B cell (primary cell): ENCODE measurements around the gene SSPN. TPM values are rescaled to one million over a fixed set of nuclear protein-coding genes. Genes with fewer than 3 reads are reported as not detected.

Experiments
- ATAC-seq: fragments of 200-7000 bp; cut with Tn5 transposase; one replicate; pipeline ENCODE4 v1.10.0; 2021; ENCODE audit warnings: low read depth, mild to moderate bottlenecking, moderate number of reproducible peaks, moderate library complexity
- CTCF ChIA-PET: fragments of 350-600 bp; sonication (Branson Sonifier 250); formaldehyde crosslinking; loops from one replicate; lab custom pipeline; 2021; ENCODE audit warnings: antibody characterized with exemption, inconsistent platforms; lab: Charles Lee
- POLR2A ChIA-PET: fragments of 350-600 bp; sonication (Branson Sonifier 250); formaldehyde crosslinking; loops from one replicate; lab custom pipeline; 2021; ENCODE audit warnings: antibody characterized with exemption; lab: Charles Lee
- DNase-seq: peaks from one replicate; pipeline ENCODE4 v3.0.0; 2013
- H2AFZ ChIP-seq: 2 replicates; pipeline ENCODE4 v1.6.1; 2012; ENCODE audit warnings: mild to moderate bottlenecking, low read depth, low read length; ENCODE audit not compliant: insufficient read depth, poor library complexity, severe bottlenecking
- H3K27ac ChIP-seq, 2 donors: 1 replicate in 1 of 2; 2 replicates in 1 of 2; pipeline ENCODE4 v1.5.1; 2012 to 2013; ENCODE audit warnings: low read length in 2 of 2, mild to moderate bottlenecking in 2 of 2, moderate library complexity in 1 of 2
- H3K27me3 ChIP-seq, 4 experiments: fragments of 200-600 bp in 1 of 4; sonication (generic) in 1 of 4; replicated peaks in 1 of 4; 1 replicate in 2 of 4; 2 replicates in 2 of 4; pipeline versions ENCODE4 v1.6.1 to v1.7.0; 2013 to 2016; ENCODE audit warnings: low read length in 3 of 4, mild to moderate bottlenecking in 2 of 4, mixed read lengths in 1 of 4, moderate library complexity in 1 of 4; ENCODE audit not compliant: insufficient read depth in 4 of 4, control insufficient read depth in 3 of 4; ENCODE audit errors: control extremely low read depth in 1 of 4
- H3K36me3 ChIP-seq, 2 experiments: replicated peaks in 1 of 2; 1 replicate in 1 of 2; 2 replicates in 1 of 2; pipeline versions ENCODE4 v1.6.1 to v1.7.1; 2013; ENCODE audit warnings: low read length in 1 of 2; ENCODE audit not compliant: insufficient read depth in 2 of 2, control insufficient read depth in 1 of 2; ENCODE audit errors: control extremely low read depth in 1 of 2, extremely low read depth in 1 of 2
- H3K4me1 ChIP-seq, 2 donors: fragments of 200-600 bp in 1 of 2; sonication (generic) in 1 of 2; 1 replicate in 1 of 2; 2 replicates in 1 of 2; pipeline versions ENCODE4 v1.5.1 to v1.6.1; 2013 to 2017; ENCODE audit warnings: low read length in 2 of 2; ENCODE audit not compliant: control insufficient read depth in 2 of 2, insufficient read depth in 2 of 2
- H3K4me2 ChIP-seq: replicated peaks from 2 replicates; pipeline ENCODE3; 2012; ENCODE audit warnings: mild to moderate bottlenecking, low read depth, low read length; ENCODE audit not compliant: poor library complexity, severe bottlenecking
- H3K4me3 ChIP-seq, 5 experiments: fragments of 200-600 bp in 1 of 5; sonication (generic) in 1 of 5; 1 replicate in 3 of 5; 2 replicates in 2 of 5; pipeline versions ENCODE4 v1.5.1 to v1.7.0; 2011 to 2016; ENCODE audit warnings: low read length in 4 of 5, mild to moderate bottlenecking in 4 of 5, low read depth in 2 of 5, control low read depth in 1 of 5, moderate library complexity in 1 of 5; ENCODE audit not compliant: insufficient read depth in 1 of 5; ENCODE audit errors: control extremely low read depth in 1 of 5, extremely low read depth in 1 of 5
- H3K79me2 ChIP-seq: fragments of 200-600 bp; sonication (generic); one replicate; pipeline ENCODE4 v1.6.0; 2016; ENCODE audit warnings: low read length; ENCODE audit not compliant: control insufficient read depth, insufficient read depth
- H3K9ac ChIP-seq: fragments of 200-600 bp; sonication (generic); 2 replicates; pipeline ENCODE4 v1.6.1; 2017; ENCODE audit warnings: mild to moderate bottlenecking, low read length, moderate library complexity
- H3K9me3 ChIP-seq, 3 donors: one replicate each; pipeline versions ENCODE4 v1.6.1 to v1.7.1; 2013; ENCODE audit warnings: low read length in 2 of 3; ENCODE audit not compliant: control insufficient read depth in 2 of 3, insufficient read depth in 1 of 3; ENCODE audit errors: control extremely low read depth in 1 of 3
- H4K20me1 ChIP-seq: 2 replicates; pipeline ENCODE4 v1.6.0; 2012; ENCODE audit warnings: mild to moderate bottlenecking, low read length; ENCODE audit not compliant: insufficient read depth, control insufficient read depth, poor library complexity, severe bottlenecking
- H3K27ac Mint-ChIP-seq: one replicate; pipeline ENCODE4 v1.8.0; 2021; ENCODE audit warnings: mixed read lengths
- H3K27me3 Mint-ChIP-seq: one replicate; pipeline ENCODE4 v1.8.0; 2021; ENCODE audit warnings: mixed read lengths
- H3K4me1 Mint-ChIP-seq: one replicate; pipeline ENCODE4 v1.8.0; 2021; ENCODE audit warnings: mixed read lengths
- H3K4me3 Mint-ChIP-seq: one replicate; pipeline ENCODE4 v1.8.0; 2021; ENCODE audit warnings: mixed read lengths
- H3K9me3 Mint-ChIP-seq: one replicate; pipeline ENCODE4 v1.8.0; 2022; ENCODE audit warnings: mixed read lengths; ENCODE audit not compliant: insufficient read depth
- EZH2 ChIP-seq: IDR thresholded peaks from 2 replicates; pipeline ENCODE4 v1.6.1; 2012; ENCODE audit warnings: borderline replicate concordance, low read depth, mild to moderate bottlenecking, moderate library complexity, low read length; ENCODE audit not compliant: insufficient read depth, poor library complexity, severe bottlenecking
- WGBS: methylation state at CpG from one replicate; pipeline ENCODE4 v1.1.5; 2013; ENCODE audit warnings: missing lambda C conversion rate; ENCODE audit not compliant: insufficient coverage; 5-methylcytosine and 5-hydroxymethylcytosine counted together
- intact Hi-C: fragments of 100-400 bp; cut with micrococcal nuclease; formaldehyde crosslinking; loops from one replicate; pipeline ENCODE4 v1.10.0; 2022
- polyA plus RNA-seq: library from polyadenylated mRNA; depleted of rRNA; stranded (reverse); fragments of >200 nt; gene quantifications from 2 replicates; pipeline ENCODE4 v1.2.3, GENCODE V29; 2012
- total RNA-seq, 2 donors: library from RNA; stranded (reverse); fragments of 120-200 nt in 1 of 2; gene quantifications; 1 replicate in 1 of 2; 2 replicates in 1 of 2; pipeline versions ENCODE4 v1.2.3 to v1.2.4, GENCODE V29; 2013 to 2022
- TF ChIP-seq, protein P1 (sequence below): fragments of 200-600 bp; IDR thresholded peaks from one replicate; pipeline ENCODE4 v1.8.0; 2022; ENCODE audit warnings: antibody characterized with exemption, mild to moderate bottlenecking

SSPN gene
- total and polyA plus RNA-seq, 2 donors (not counting 1 experiment from before 2014, with no cell fraction given), result 18.3 to 19.6 TPM

DNA sequence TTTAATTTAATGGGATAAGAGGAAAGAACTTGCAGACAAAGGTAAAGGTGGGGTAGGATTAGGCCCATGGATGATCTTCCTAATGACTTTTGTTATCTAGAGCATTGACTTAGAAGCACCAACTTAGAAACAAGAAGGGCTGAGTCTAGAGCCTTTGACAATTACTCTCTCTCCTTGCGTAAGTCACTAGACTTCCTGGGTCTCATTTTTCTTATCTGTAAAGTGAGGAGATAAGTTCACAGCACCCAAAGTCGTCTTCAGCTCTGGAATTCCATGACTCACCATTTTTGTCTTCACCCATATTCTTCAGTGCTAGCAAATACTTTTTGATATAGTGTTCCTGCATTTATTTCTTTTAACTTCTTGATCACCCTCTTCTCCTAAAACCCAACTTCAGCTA, 75.7 kb downstream of the SSPN start:
- TF ChIP-seq EZH2, result no peak
- TF ChIP-seq, protein P1, sequence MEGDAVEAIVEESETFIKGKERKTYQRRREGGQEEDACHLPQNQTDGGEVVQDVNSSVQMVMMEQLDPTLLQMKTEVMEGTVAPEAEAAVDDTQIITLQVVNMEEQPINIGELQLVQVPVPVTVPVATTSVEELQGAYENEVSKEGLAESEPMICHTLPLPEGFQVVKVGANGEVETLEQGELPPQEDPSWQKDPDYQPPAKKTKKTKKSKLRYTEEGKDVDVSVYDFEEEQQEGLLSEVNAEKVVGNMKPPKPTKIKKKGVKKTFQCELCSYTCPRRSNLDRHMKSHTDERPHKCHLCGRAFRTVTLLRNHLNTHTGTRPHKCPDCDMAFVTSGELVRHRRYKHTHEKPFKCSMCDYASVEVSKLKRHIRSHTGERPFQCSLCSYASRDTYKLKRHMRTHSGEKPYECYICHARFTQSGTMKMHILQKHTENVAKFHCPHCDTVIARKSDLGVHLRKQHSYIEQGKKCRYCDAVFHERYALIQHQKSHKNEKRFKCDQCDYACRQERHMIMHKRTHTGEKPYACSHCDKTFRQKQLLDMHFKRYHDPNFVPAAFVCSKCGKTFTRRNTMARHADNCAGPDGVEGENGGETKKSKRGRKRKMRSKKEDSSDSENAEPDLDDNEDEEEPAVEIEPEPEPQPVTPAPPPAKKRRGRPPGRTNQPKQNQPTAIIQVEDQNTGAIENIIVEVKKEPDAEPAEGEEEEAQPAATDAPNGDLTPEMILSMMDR, result no peak
- no peaks in the 10 kb centered on the region for H4K20me1 ChIP-seq
- no peaks in the 10 kb centered on the region for H3K36me3 ChIP-seq
- no peaks in the 10 kb centered on the region for H3K79me2 ChIP-seq
- H3K9ac ChIP-seq, result no peak overlapping the region
- Mint-ChIP-seq H3K4me3 (no peak overlapping the region), H3K27me3 (no peaks in the 10 kb centered on the region), H3K9me3 (no peaks in the 10 kb centered on the region), H3K4me1 (peaks cover 28% of the 10 kb centered on the region), H3K27ac (no peak overlapping the region)
- intact Hi-C loops, result no loop called here
- DNase-seq (no peak), ATAC-seq (no peak)
- no CpG with 5 or more reads among the region's 2 CpGs for WGBS
- no peaks in the 10 kb centered on the region for H3K9me3 ChIP-seq
- H2AFZ ChIP-seq, result no peak overlapping the region
- H3K4me3 ChIP-seq, result no peak overlapping the region
- no peak overlapping the region for H3K27ac ChIP-seq
- peaks cover 7 to 16% of the 10 kb centered on the region in 2 donors for H3K4me1 ChIP-seq
- CTCF ChIA-PET, result interaction anchor here (0.5 kb wide), 1 partner anchor 39 kb away, joined by 3 read pairs; no protein-coding TSS in a partner anchor
- POLR2A ChIA-PET, result no interaction called here
- H3K27me3 ChIP-seq, result no peaks in the 10 kb centered on the region
- H3K4me2 ChIP-seq, result no peak overlapping the region

DNA sequence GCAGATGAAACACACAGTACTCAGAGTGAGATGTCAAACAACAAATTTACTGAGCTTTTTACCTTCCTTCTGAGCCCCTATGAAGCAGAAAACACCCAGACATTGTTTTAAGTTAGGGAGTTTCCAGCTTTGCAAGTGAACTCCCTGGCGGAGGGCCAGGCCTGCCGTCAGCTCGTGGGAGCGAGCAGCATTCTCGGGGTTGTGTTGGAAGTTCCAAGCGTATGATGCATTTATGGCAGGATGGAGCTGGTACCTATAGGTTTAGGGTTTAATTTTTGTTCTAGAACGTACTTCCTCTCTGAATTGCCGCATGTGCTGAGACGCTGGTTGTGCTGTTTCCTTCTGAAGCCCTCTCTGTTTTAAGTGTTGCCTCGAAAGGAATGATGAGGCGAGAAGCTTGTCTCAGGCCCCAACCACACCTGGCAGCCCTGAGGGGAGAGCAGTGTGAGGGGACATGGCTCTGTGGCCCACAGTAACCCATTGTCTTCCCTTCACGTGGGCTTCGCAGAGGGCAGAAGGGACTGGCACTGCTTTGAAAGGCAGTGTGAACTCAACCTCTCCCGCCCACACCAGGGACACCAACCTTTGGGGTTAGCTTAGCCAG, 76.6 kb downstream of the SSPN start:
- intact Hi-C loops, result no loop called here
- Histone ChIP-seq H3K27me3 (no peaks in the 10 kb centered on the region), H3K4me2 (no peak overlapping the region), H3K27ac (no peak overlapping the region), H3K4me3 (no peak overlapping the region), H3K79me2 (no peaks in the 10 kb centered on the region), H3K36me3 (no peaks in the 10 kb centered on the region), H3K9ac (no peak overlapping the region), H4K20me1 (no peaks in the 10 kb centered on the region), H3K9me3 (no peaks in the 10 kb centered on the region), H2AFZ (no peak overlapping the region), H3K4me1 (peaks cover 7 to 16% of the 10 kb centered on the region in 2 donors)
- no peak for TF ChIP-seq EZH2
- TF ChIP-seq, protein P1, result no peak
- WGBS, result 87% methylated on average over 13 of the region's 14 CpGs
- Mint-ChIP-seq H3K4me1 (peaks cover 28% of the 10 kb centered on the region), H3K27me3 (no peaks in the 10 kb centered on the region), H3K4me3 (no peak overlapping the region), H3K27ac (no peak overlapping the region), H3K9me3 (no peaks in the 10 kb centered on the region)
- ATAC-seq (no peak), DNase-seq (peak; percentile 29)
- POLR2A ChIA-PET, result interaction anchor here (0.6 kb wide), 1 partner anchor 157 kb away, joined by 3 read pairs; no protein-coding TSS in a partner anchor
- CTCF ChIA-PET, result interaction anchor here (1.3 kb wide), 1 partner anchor 175 kb away, joined by 3 read pairs; no protein-coding TSS in a partner anchor
